Nephron (organoid): ENCODE measurements around the gene CEPT1.
A peak's percentile ranks its signal among the peaks of the same experiment; 100 is the strongest.

Source experiments
- H3K27ac Mint-ChIP-seq, 3 experiments: 2 replicates each; pipeline ENCODE4 v1.8.0; 2020; ENCODE audit warnings: mixed read lengths in 3 of 3, mild to moderate bottlenecking in 2 of 3, moderate library complexity in 1 of 3
- H3K27me3 Mint-ChIP-seq: 2 replicates; pipeline ENCODE4 v1.8.0; 2021; ENCODE audit warnings: low read depth, mild to moderate bottlenecking, moderate library complexity, mixed read lengths
- H3K36me3 Mint-ChIP-seq: 2 replicates; pipeline ENCODE4 v1.8.0; 2020; ENCODE audit warnings: low read depth, mixed read lengths
- H3K4me1 Mint-ChIP-seq: 2 replicates; pipeline ENCODE4 v1.8.0; 2020; ENCODE audit warnings: mixed read lengths
- H3K4me3 Mint-ChIP-seq, 3 experiments: 2 replicates each; pipeline ENCODE4 v1.8.0; 2020; ENCODE audit warnings: mild to moderate bottlenecking in 3 of 3, mixed read lengths in 3 of 3, moderate library complexity in 2 of 3
- H3K9me3 Mint-ChIP-seq: 2 replicates; pipeline ENCODE4 v1.8.0; 2020; ENCODE audit warnings: mixed read lengths
- CTCF ChIP-seq, 3 experiments: fragments of 200-600 bp; sonication (generic); IDR thresholded peaks; one replicate each; pipeline ENCODE4 v1.5.0; 2021; ENCODE audit warnings: antibody characterized with exemption in 3 of 3; ENCODE audit not compliant: unreplicated experiment in 3 of 3

The CEPT1 gene

DNA sequence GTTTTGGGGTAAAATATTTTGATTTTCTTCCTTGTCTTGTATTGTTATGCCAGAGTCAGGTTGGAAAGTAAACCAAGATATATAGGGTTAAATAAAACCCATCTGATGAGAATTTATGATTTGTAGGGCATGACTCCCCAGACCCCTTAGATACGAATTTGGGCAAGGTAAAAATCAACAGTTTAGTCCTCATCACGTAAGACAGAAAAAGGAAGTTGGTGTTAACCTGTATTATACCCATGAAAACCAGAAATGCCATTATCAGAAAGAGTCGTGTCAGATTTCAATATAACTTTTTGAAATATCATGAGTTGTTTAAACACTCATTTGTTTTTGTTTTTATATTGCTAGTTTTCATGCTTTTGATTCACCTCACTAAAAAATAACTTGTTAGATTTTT, 11.8 kb downstream of the CEPT1 start:
- no peak overlapping the region for H3K4me3 Mint-ChIP-seq
- no peak overlapping the region for H3K27ac Mint-ChIP-seq
- H3K27me3 Mint-ChIP-seq = no peaks in the 10 kb centered on the region
- peaks cover 75% of the 10 kb centered on the region for H3K36me3 Mint-ChIP-seq
- no peaks in the 10 kb centered on the region for H3K4me1 Mint-ChIP-seq
- H3K9me3 Mint-ChIP-seq = peaks cover 5% of the 10 kb centered on the region
- no peak for TF ChIP-seq CTCF (IDR thresholded peaks at IDR 0.05; ENCODE audit: unreplicated experiment in 3 of 3)

GRCh38 chr1:111154021-111154999, 14.3 kb downstream of the CEPT1 start:
- Mint-ChIP-seq H3K36me3 (peaks cover 69% of the 10 kb centered on the region), H3K27me3 (no peaks in the 10 kb centered on the region), H3K4me3 (no peak overlapping the region), H3K27ac (no peak overlapping the region), H3K9me3 (peaks cover 5% of the 10 kb centered on the region), H3K4me1 (no peaks in the 10 kb centered on the region)
- no peak for TF ChIP-seq CTCF (IDR thresholded peaks at IDR 0.05; ENCODE audit: unreplicated experiment in 3 of 3)

DNA sequence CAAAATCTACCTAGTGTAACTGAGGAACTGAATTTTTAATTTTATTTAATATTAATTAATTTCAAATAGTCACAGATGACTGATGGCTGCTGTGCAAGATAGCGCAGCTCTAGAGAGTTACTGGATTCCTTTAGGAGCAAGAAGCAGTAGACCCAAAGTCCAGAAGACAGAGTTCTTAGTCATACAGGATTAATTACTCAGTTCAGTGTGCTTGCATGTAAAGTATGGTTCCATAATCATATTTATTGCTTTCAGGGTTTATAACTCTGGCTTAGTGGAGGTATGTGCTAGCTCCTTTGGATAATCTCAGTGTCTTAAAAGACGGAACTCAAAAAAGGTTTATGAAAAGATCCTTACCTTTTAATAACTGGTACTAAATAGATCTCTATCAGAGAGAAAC, 17.4 kb downstream of the CEPT1 start:
- Mint-ChIP-seq H3K27ac (no peak overlapping the region), H3K36me3 (peaks cover 64% of the 10 kb centered on the region), H3K27me3 (no peaks in the 10 kb centered on the region), H3K4me3 (no peak overlapping the region), H3K9me3 (peaks cover 5% of the 10 kb centered on the region), H3K4me1 (peaks cover under 1% of the 10 kb centered on the region)
- TF ChIP-seq CTCF (IDR thresholded peaks at IDR 0.05; ENCODE audit: unreplicated experiment in 3 of 3) = no peak

DNA sequence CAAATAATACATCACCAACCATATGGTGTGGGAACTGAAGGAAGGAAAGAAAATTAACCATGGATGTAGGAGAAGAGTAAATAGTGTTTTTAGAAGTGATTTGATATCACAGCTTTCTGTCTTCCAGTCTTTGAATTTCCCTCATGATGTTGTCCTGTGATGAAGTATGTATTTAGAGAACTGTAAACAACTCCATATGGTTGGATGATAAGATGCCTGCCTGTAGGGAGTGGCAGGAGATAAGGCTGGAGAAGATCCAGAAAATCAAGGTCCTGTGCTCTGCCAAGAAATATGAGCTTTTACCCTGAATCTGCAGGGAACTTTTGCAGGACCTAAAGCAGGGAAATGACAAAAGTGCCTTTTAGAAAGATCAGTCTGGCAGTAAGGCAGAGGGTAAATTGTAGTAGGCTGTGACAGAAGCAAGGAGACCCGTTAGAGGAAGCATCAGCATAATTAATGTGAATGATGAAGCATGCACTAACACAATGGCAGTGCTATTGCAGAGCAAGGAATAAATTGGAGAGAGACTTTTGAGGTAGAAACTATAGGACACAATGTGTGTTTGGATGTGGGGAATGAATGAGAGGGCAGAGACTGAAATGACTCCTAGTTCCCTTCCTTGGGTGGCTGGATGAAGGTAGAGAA, 21.9 kb downstream of the CEPT1 start:
- Mint-ChIP-seq H3K27ac (peak overlapping the region in 1 of 3 experiments; percentile 4), H3K9me3 (no peaks in the 10 kb centered on the region), H3K36me3 (peaks cover 34% of the 10 kb centered on the region), H3K4me3 (no peak overlapping the region), H3K4me1 (peaks cover 5% of the 10 kb centered on the region), H3K27me3 (no peaks in the 10 kb centered on the region)
- no peak for TF ChIP-seq CTCF (IDR thresholded peaks at IDR 0.05; ENCODE audit: unreplicated experiment in 3 of 3)

- Mint-ChIP-seq H3K4me1 (peaks cover 5% of the 10 kb centered on the region), H3K27ac (no peak overlapping the region), H3K36me3 (peaks cover 34% of the 10 kb centered on the region), H3K4me3 (no peak overlapping the region), H3K27me3 (no peaks in the 10 kb centered on the region), H3K9me3 (no peaks in the 10 kb centered on the region)
- no peak for TF ChIP-seq CTCF (IDR thresholded peaks at IDR 0.05; ENCODE audit: unreplicated experiment in 3 of 3)
Measured at GRCh38 chr1:111162488-111162880, 22.5 kb downstream of the CEPT1 start.
